Breast epithelium (tissue), 3 donors: ENCODE measurements around the gene NEK1.

Experiments used
- POLR2AphosphoS5 ChIP-seq, 3 donors: sonication (generic); formaldehyde crosslinking; IDR thresholded peaks; one replicate each; pipeline ENCODE4 v1.6.1; 2017; ENCODE audit warnings: antibody characterized with exemption in 3 of 3
- TF ChIP-seq, protein P1 (sequence below), 3 donors: fragments of 450-650 bp; IDR thresholded peaks; one replicate each; pipeline ENCODE4 v1.5.1; 2016 to 2017; ENCODE audit warnings: antibody characterized with exemption in 3 of 3, mild to moderate bottlenecking in 3 of 3, moderate library complexity in 3 of 3

- TF ChIP-seq, protein P1, sequence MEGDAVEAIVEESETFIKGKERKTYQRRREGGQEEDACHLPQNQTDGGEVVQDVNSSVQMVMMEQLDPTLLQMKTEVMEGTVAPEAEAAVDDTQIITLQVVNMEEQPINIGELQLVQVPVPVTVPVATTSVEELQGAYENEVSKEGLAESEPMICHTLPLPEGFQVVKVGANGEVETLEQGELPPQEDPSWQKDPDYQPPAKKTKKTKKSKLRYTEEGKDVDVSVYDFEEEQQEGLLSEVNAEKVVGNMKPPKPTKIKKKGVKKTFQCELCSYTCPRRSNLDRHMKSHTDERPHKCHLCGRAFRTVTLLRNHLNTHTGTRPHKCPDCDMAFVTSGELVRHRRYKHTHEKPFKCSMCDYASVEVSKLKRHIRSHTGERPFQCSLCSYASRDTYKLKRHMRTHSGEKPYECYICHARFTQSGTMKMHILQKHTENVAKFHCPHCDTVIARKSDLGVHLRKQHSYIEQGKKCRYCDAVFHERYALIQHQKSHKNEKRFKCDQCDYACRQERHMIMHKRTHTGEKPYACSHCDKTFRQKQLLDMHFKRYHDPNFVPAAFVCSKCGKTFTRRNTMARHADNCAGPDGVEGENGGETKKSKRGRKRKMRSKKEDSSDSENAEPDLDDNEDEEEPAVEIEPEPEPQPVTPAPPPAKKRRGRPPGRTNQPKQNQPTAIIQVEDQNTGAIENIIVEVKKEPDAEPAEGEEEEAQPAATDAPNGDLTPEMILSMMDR (IDR thresholded peaks at IDR 0.05), result no peak
- TF ChIP-seq POLR2AphosphoS5 (IDR thresholded peaks at IDR 0.05), result no peak
These were observed 127.3 kb downstream of the NEK1 start for GRCh38 chr4:169485086-169485485.
